ENCODE measurements around the gene PRDM4.

Gene PRDM4

GRCh38 chr12:107748472-107748871, 12.5 kb downstream of the PRDM4 start:
- Histone ChIP-seq H3K27ac (peak overlapping the region; percentile 84), H3K36me3 (replicated peaks) (peaks cover 36% of the 10 kb centered on the region), H3K27me3 (replicated peaks) (no peaks in the 10 kb centered on the region), H3K4me3 (ENCODE audit: low read depth, low read length) (no peak overlapping the region)
- in situ Hi-C loops (cut with HindIII; ENCODE audit: low pct_ligation_motif_present, low sequenced_read_pairs) = loop anchor here (10.0 kb wide), 1 partner anchor 64 kb away; the partner anchor contains the start of gene PWP1
- peak; percentile 71 for DNase-seq
- TF ChIP-seq CTCF (IDR thresholded peaks at IDR 0.05; ENCODE audit: low read depth, low read length, missing control alignments) = no peak

- Histone ChIP-seq H3K4me3 (ENCODE audit: low read depth, low read length) (no peak overlapping the region), H3K36me3 (replicated peaks) (peaks cover 73% of the 10 kb centered on the region), H3K27ac (no peak overlapping the region), H3K27me3 (replicated peaks) (no peaks in the 10 kb centered on the region)
- DNase-seq = no peak
- no peak for TF ChIP-seq CTCF (IDR thresholded peaks at IDR 0.05; ENCODE audit: low read depth, low read length, missing control alignments)
- in situ Hi-C loops (cut with HindIII; ENCODE audit: low pct_ligation_motif_present, low sequenced_read_pairs) = no loop called here
Observed at GRCh38 chr12:107736914-107737313, 24.0 kb downstream of the PRDM4 start.

- H3K27ac ChIP-seq = no peak overlapping the region
- in situ Hi-C loops (cut with HindIII; ENCODE audit: low pct_ligation_motif_present, low sequenced_read_pairs) = no loop called here
Observed at GRCh38 chr12:107735763-107736162, 25.2 kb downstream of the PRDM4 start.

DNA sequence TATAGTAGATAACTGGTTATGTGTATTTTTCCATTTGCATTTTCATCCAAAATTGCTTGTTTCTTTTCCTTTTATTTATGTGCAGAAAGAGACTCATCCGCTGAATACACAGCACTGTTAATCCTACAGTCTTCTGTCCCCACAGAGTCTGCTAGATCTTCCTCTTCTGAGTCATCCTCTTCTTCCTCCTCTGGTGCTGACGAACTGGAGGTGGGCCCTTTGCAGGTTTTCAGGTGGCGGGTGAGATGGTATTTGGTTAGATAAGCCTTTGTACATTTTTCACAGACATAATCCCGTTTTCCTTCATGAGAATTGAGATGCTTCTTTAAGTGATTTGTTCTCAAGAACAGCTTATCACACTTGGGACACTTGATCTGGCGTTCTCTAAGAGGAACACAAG, 26.8 kb downstream of the PRDM4 start:
- Histone ChIP-seq H3K27ac (no peak overlapping the region), H3K27me3 (replicated peaks) (no peaks in the 10 kb centered on the region), H3K36me3 (replicated peaks) (peaks cover 55% of the 10 kb centered on the region), H3K4me3 (ENCODE audit: low read depth, low read length) (no peak overlapping the region)
- in situ Hi-C loops (cut with HindIII; ENCODE audit: low pct_ligation_motif_present, low sequenced_read_pairs) = no loop called here
- no peak for TF ChIP-seq CTCF (IDR thresholded peaks at IDR 0.05; ENCODE audit: low read depth, low read length, missing control alignments)
- DNase-seq = no peak

More at GRCh38 chr12:107735763-107736162, 25.2 kb downstream of the PRDM4 start:
- H3K36me3 ChIP-seq (replicated peaks) = peaks cover 61% of the 10 kb centered on the region
- DNase-seq = no peak
- H3K4me3 ChIP-seq (ENCODE audit: low read depth, low read length) = no peak overlapping the region
- H3K27me3 ChIP-seq (replicated peaks) = no peaks in the 10 kb centered on the region
- no peak for TF ChIP-seq CTCF (IDR thresholded peaks at IDR 0.05; ENCODE audit: low read depth, low read length, missing control alignments)

DNA sequence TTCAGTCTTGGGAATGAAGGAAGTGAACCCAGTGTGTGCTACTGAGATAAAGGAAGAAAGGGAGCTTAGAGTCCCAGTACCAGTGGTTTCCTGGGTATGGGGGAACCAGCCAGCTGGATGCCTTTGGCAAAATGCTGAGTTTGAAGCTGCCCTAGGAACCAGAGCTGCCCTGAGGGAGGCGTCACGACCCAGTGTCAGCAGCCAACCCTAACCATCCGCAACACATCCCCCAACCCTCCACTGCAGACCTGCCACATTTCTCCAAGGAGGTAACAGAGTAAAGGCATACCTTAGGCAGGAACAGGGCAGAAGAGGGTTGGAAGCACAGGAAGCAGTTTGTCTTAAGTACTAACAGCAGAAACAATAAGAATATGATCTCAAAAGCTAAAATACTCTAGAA, 28.6 kb downstream of the PRDM4 start:
- no peak overlapping the region for H3K27ac ChIP-seq
- TF ChIP-seq CTCF (IDR thresholded peaks at IDR 0.05; ENCODE audit: low read depth, low read length, missing control alignments) = no peak
- in situ Hi-C loops (cut with HindIII; ENCODE audit: low pct_ligation_motif_present, low sequenced_read_pairs) = no loop called here
- DNase-seq = no peak
- peaks cover 39% of the 10 kb centered on the region for H3K36me3 ChIP-seq (replicated peaks)
- no peak overlapping the region for H3K4me3 ChIP-seq (ENCODE audit: low read depth, low read length)
- H3K27me3 ChIP-seq (replicated peaks) = no peaks in the 10 kb centered on the region

DNA sequence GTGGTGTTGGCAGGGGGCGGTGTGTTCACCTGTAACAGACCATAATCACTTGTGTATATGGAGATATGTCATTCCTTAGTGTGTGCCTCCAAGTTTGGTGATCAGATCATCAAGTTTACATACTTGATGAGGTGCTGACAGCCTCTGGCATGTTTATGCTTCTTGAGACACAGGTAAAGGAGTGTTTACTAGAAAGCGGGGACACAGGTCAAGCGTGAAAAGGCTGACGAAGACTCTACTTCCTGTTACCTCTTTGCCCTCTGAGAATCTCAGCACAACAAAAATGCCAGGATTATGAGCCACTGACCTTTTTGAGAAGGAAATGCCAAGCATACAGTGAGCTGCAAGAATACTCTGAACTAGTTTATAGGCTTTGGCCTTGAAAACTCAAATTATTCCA, 29.6 kb downstream of the PRDM4 start:
- Histone ChIP-seq H3K27ac (no peak overlapping the region), H3K4me3 (ENCODE audit: low read depth, low read length) (no peak overlapping the region), H3K36me3 (replicated peaks) (peaks cover 31% of the 10 kb centered on the region), H3K27me3 (replicated peaks) (no peaks in the 10 kb centered on the region)
- DNase-seq = no peak
- in situ Hi-C loops (cut with HindIII; ENCODE audit: low pct_ligation_motif_present, low sequenced_read_pairs) = no loop called here
- no peak for TF ChIP-seq CTCF (IDR thresholded peaks at IDR 0.05; ENCODE audit: low read depth, low read length, missing control alignments)
